Ishikawa (cell line): ENCODE data around the gene GALNT14.

ENCODE experiments used
- CEBPB ChIP-seq: IDR thresholded peaks from 2 replicates; pipeline ENCODE4 v1.6.1; 2012
- CREB1 ChIP-seq: IDR thresholded peaks from 2 replicates; pipeline ENCODE4 v1.6.1; 2012; ENCODE audit warnings: low read depth
- EP300 ChIP-seq: IDR thresholded peaks from 2 replicates; pipeline ENCODE4 v1.6.1; 2012; ENCODE audit warnings: borderline replicate concordance
- NFIC ChIP-seq: IDR thresholded peaks from 2 replicates; pipeline ENCODE4 v1.6.1; 2012
- RAD21 ChIP-seq: IDR thresholded peaks from 2 replicates; pipeline ENCODE4 v1.6.1; 2012; ENCODE audit warnings: low read depth
- REST ChIP-seq: IDR thresholded peaks from 2 replicates; pipeline ENCODE4 v1.6.1; 2012; ENCODE audit warnings: low read depth, mild to moderate bottlenecking
- TAF1 ChIP-seq: IDR thresholded peaks from 2 replicates; pipeline ENCODE4 v1.6.1; 2012; ENCODE audit warnings: low read depth, mild to moderate bottlenecking
- TCF12 ChIP-seq: IDR thresholded peaks from 2 replicates; pipeline ENCODE4 v1.6.1; 2012; ENCODE audit warnings: low read depth
- TEAD4 ChIP-seq: IDR thresholded peaks from 2 replicates; pipeline ENCODE4 v1.6.1; 2012
- USF1 ChIP-seq: IDR thresholded peaks from 2 replicates; pipeline ENCODE4 v1.6.1; 2012

- TF ChIP-seq TCF12: no peak
- no peak for TF ChIP-seq RAD21
- no peak for TF ChIP-seq TEAD4
- TF ChIP-seq NFIC: no peak
- TF ChIP-seq CREB1: no peak
- TF ChIP-seq REST: no peak
- TF ChIP-seq TAF1: no peak
- no peak for TF ChIP-seq EP300
- TF ChIP-seq USF1: no peak
- TF ChIP-seq CEBPB: no peak
Measured at GRCh38 chr2:31136732-31137131, 1.5 kb downstream of the GALNT14 start.
